Body of pancreas (tissue), 4 donors: ENCODE data around the gene ADGRE1. TPM values are rescaled to one million over a fixed set of nuclear protein-coding genes. Genes with fewer than 3 reads are reported as not detected.

Experiments used
- ATAC-seq: fragments of 150-250 bp; one replicate; pipeline ENCODE4 v1.9.1; 2016
- DNase-seq, 4 donors: peaks; one replicate each; pipeline ENCODE4 v3.0.0-alpha.2; 2019
- H3K27ac ChIP-seq, 4 donors: fragments of 200-600 bp; sonication (generic); 1 replicate in 3 of 4; 2 replicates in 1 of 4; pipeline versions ENCODE4 v1.5.1 to v1.6.1; 2016 to 2019; ENCODE audit warnings: mild to moderate bottlenecking in 1 of 4, mixed read lengths in 1 of 4, moderate library complexity in 1 of 4
- H3K27me3 ChIP-seq, 2 donors: fragments of 200-600 bp; sonication (generic); one replicate each; pipeline ENCODE4 v1.6.0; 2016; ENCODE audit warnings: mild to moderate bottlenecking in 1 of 2
- H3K36me3 ChIP-seq, 2 donors: fragments of 200-600 bp; sonication (generic); replicated peaks in 1 of 2; 2 replicates each; pipeline ENCODE4 v1.5.1; 2016; ENCODE audit warnings: low read depth in 2 of 2; ENCODE audit not compliant: insufficient read depth in 1 of 2
- H3K4me1 ChIP-seq: fragments of 200-600 bp; sonication (generic); one replicate; pipeline ENCODE4 v1.6.0; 2016
- H3K4me3 ChIP-seq, 2 donors: fragments of 200-600 bp; sonication (generic); 1 replicate in 1 of 2; 2 replicates in 1 of 2; pipeline ENCODE4 v1.5.1; 2016 to 2019
- H3K9me3 ChIP-seq, 3 donors: fragments of 200-600 bp; sonication (generic); 1 replicate in 2 of 3; 2 replicates in 1 of 3; pipeline ENCODE4 v1.5.1; 2016
- CTCF ChIP-seq, 7 experiments: fragments of 450-650 bp in 4 of 7; fragments of 200-600 bp in 3 of 7; sonication (generic) in 3 of 7; IDR thresholded peaks; one replicate each; pipeline ENCODE4 v1.5.1; 2016 to 2019; ENCODE audit warnings: antibody characterized with exemption in 7 of 7
- POLR2A ChIP-seq, 3 donors: fragments of 450-650 bp; IDR thresholded peaks; one replicate each; pipeline ENCODE4 v1.6.1; 2016; ENCODE audit warnings: antibody characterized with exemption in 3 of 3, mild to moderate bottlenecking in 2 of 3
- WGBS, 2 donors: methylation state at CpG; one replicate each; pipeline ENCODE4 v1.1.5; 2017; 5-methylcytosine and 5-hydroxymethylcytosine counted together
- intact Hi-C: fragments of 100-400 bp; cut with DNase I; formaldehyde crosslinking; loops from one replicate; pipeline ENCODE4 v1.15.1; 2023
- total RNA-seq, 2 donors: library from RNA; depleted of rRNA; stranded (reverse); fragments of >200 nt; gene quantifications; one replicate each; pipeline ENCODE4 v1.1.0, GENCODE V29; 2016

The ADGRE1 gene
- total RNA-seq, 2 donors from 2014 or later, result 0.26 TPM; not detected in 1

GRCh38 chr19:6848986-6849385 is 38.4 kb upstream of the ADGRE1 start:
- Histone ChIP-seq H3K27ac (no peak overlapping the region), H3K27me3 (no peaks in the 10 kb centered on the region), H3K4me3 (no peak overlapping the region), H3K9me3 (no peaks in the 10 kb centered on the region), H3K36me3 (no peaks in the 10 kb centered on the region), H3K4me1 (no peaks in the 10 kb centered on the region)
- intact Hi-C loops, result no loop called here
- TF ChIP-seq CTCF (IDR thresholded peaks at IDR 0.05) (no peak), POLR2A (IDR thresholded peaks at IDR 0.05) (no peak)
- DNase-seq (no peak), ATAC-seq (no peak)
- 49 to 66% methylated on average over 3 of the region's 3 CpGs for WGBS, 2 donors

GRCh38 chr19:6849876-6850275 is 37.5 kb upstream of the ADGRE1 start:
- Histone ChIP-seq H3K36me3 (no peaks in the 10 kb centered on the region), H3K27me3 (no peaks in the 10 kb centered on the region), H3K9me3 (no peaks in the 10 kb centered on the region), H3K4me3 (no peak overlapping the region), H3K4me1 (no peaks in the 10 kb centered on the region), H3K27ac (no peak overlapping the region)
- no peak for DNase-seq
- no peak for TF ChIP-seq POLR2A (IDR thresholded peaks at IDR 0.05)
- TF ChIP-seq CTCF (IDR thresholded peaks at IDR 0.05), result no peak
- ATAC-seq, result no peak
- WGBS, 2 donors, result 77 to 90% methylated on average over 2 of the region's 2 CpGs
- intact Hi-C loops, result loop anchor here (10.0 kb wide), 1 partner anchor 325 kb away; no protein-coding TSS in a partner anchor

- WGBS, 2 donors, result 39 to 53% methylated on average over 1 of the region's 1 CpG
- H3K27me3 ChIP-seq, result no peaks in the 10 kb centered on the region
- TF ChIP-seq POLR2A (IDR thresholded peaks at IDR 0.05) (no peak), CTCF (IDR thresholded peaks at IDR 0.05) (no peak)
- no peak for DNase-seq
- no peak for ATAC-seq
- H3K4me1 ChIP-seq, result no peaks in the 10 kb centered on the region
- no peaks in the 10 kb centered on the region for H3K36me3 ChIP-seq
- no peak overlapping the region for H3K4me3 ChIP-seq
- intact Hi-C loops, result loop anchor here (10.0 kb wide), 1 partner anchor 327 kb away; no protein-coding TSS in a partner anchor
- H3K9me3 ChIP-seq, result no peaks in the 10 kb centered on the region
- H3K27ac ChIP-seq, result no peak overlapping the region
Measured at GRCh38 chr19:6851359-6851758, 36.0 kb upstream of the ADGRE1 start.

GRCh38 chr19:6852001-6852400 is 35.4 kb upstream of the ADGRE1 start:
- no peaks in the 10 kb centered on the region for H3K9me3 ChIP-seq
- H3K4me1 ChIP-seq, result no peaks in the 10 kb centered on the region
- WGBS, 2 donors, result 78 to 88% methylated on average over 1 of the region's 1 CpG
- ATAC-seq (no peak), DNase-seq (no peak)
- TF ChIP-seq POLR2A (IDR thresholded peaks at IDR 0.05), result no peak
- no peak for TF ChIP-seq CTCF (IDR thresholded peaks at IDR 0.05)
- H3K27me3 ChIP-seq, result no peaks in the 10 kb centered on the region
- H3K36me3 ChIP-seq, result no peaks in the 10 kb centered on the region
- no peak overlapping the region for H3K4me3 ChIP-seq
- intact Hi-C loops, result loop anchor here (10.0 kb wide), 1 partner anchor 327 kb away; no protein-coding TSS in a partner anchor
- H3K27ac ChIP-seq, result no peak overlapping the region

GRCh38 chr19:6853868-6854267 is 33.5 kb upstream of the ADGRE1 start:
- H3K36me3 ChIP-seq, result no peaks in the 10 kb centered on the region
- no peaks in the 10 kb centered on the region for H3K4me1 ChIP-seq
- no peak for ATAC-seq
- intact Hi-C loops, result loop anchor here (10.0 kb wide), 1 partner anchor 329 kb away; no protein-coding TSS in a partner anchor
- no peaks in the 10 kb centered on the region for H3K9me3 ChIP-seq
- TF ChIP-seq POLR2A (IDR thresholded peaks at IDR 0.05) (no peak), CTCF (IDR thresholded peaks at IDR 0.05) (no peak)
- WGBS, 2 donors, result 69 to 77% methylated on average over 11 of the region's 11 CpGs
- no peak overlapping the region for H3K4me3 ChIP-seq
- no peak overlapping the region for H3K27ac ChIP-seq
- DNase-seq, result no peak
- H3K27me3 ChIP-seq, result no peaks in the 10 kb centered on the region
